Suppressor macrophage treated with lipopolysaccharide for 1 hour (primary cell): ENCODE measurements around the gene MTUS2.

Source experiments
- DNase-seq, 3 donors: peaks; one replicate each; pipeline ENCODE4 v3.0.0-alpha.2; 2020 to 2022

The MTUS2 gene

GRCh38 chr13:29494520-29494919, 674.4 kb downstream of the MTUS2 start:
- DNase-seq: no peak

- DNase-seq: peak; percentile 63 to 66 (median 66)
These were observed 676.1 kb downstream of the MTUS2 start for GRCh38 chr13:29496241-29496712.

- DNase-seq: no peak
These were observed 677.1 kb downstream of the MTUS2 start for GRCh38 chr13:29497137-29497654.

- no peak for DNase-seq
These were observed 678.4 kb downstream of the MTUS2 start for GRCh38 chr13:29498426-29499040.

DNA sequence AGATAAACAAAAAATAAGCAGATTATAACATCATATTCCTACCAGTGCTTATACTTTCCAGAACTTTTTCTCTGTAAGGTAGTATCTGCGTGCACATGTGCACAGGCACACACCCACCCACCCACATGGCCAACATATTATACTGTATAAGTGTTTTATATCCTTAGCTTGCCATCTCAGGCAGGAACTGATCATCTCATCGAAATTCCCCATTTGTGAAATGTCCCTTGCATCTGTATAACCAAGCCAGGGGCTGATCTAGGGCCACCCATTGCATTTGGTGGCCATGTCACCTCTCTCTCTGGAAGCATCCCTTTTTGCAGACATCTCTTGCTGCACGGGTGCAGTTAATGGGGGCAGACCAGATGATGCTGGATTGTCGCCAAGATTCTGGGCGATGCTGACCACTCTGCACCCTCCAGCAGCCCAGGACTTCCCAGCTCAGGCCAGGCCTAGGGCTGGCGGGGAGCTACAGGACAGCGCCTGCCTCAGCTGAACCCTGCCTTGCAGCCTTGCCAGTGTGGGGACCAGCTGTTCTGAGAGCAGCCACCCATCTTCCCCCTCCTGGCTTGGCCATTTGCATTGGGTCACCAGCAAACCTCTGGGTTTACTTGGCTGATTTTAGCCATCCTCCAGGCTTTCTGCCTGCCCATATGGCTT, 679.5 kb downstream of the MTUS2 start:
- peak; percentile 47 to 64 (median 56) for DNase-seq

DNA sequence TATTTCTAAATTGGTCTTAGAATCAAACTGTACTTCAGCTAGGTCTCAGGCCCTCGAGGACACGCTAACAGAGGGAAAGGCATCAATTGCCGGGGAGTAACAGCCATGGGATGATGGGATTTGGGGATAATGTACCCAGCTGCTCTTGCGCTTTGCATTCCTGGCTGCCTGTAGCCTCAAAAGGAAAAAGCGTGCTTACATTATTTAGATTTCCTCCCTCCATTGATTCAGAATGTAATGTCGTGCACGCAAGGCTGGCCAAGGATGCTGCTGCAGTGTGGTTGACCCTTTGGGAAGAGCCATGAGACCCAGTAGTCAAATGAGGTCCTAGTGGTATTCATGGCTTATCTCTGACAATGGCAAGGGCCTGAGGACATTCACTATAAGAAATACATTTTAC, 680.2 kb downstream of the MTUS2 start:
- no peak for DNase-seq

DNA sequence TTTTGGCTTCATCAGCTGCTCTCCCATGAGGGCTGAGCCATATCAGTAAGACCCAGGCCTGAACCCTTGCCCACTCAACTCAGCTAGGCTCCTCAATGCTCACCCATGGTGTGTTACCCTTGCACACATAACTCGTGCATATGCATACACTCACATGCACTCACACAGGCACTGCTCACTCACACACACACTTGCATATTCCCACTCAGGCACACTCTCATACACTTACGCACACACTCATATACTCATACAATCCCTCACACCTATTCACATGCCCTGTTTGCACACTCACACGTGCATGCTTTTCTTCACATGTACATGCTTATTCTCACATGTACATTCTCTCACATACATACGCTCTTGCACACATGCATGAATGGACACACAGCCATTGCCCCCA, 681.5 kb downstream of the MTUS2 start:
- DNase-seq: no peak

DNA sequence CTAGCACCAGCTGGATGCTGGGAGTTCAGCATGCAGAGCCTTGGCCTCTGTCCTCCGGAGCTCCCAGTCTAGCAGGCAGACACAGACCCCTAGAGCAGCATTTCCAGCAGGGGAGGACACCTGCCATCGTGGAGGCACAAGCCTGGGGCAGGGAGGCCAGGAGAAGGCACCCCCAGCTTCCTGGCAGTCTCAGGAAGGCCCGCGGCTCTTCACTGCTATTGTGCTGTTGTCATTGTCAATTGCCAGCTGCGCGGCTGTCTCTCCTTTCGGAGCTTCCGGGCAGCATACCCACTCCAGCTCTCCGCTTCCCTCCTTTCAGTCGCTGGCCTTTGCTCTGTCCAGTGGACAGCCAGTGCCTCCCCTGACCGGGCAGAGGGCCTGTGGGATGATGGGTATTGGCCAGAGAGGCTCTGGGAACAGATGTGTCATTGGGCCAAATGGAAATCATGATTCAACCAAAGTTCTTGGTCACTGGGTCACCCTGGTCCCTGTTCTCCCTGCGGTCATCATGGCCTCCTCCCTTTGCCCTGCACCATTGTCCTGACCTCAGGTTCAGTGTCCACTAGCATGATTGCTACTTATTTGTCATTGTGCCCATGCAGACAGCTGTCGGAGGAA, 682.4 kb downstream of the MTUS2 start:
- no peak for DNase-seq

DNA sequence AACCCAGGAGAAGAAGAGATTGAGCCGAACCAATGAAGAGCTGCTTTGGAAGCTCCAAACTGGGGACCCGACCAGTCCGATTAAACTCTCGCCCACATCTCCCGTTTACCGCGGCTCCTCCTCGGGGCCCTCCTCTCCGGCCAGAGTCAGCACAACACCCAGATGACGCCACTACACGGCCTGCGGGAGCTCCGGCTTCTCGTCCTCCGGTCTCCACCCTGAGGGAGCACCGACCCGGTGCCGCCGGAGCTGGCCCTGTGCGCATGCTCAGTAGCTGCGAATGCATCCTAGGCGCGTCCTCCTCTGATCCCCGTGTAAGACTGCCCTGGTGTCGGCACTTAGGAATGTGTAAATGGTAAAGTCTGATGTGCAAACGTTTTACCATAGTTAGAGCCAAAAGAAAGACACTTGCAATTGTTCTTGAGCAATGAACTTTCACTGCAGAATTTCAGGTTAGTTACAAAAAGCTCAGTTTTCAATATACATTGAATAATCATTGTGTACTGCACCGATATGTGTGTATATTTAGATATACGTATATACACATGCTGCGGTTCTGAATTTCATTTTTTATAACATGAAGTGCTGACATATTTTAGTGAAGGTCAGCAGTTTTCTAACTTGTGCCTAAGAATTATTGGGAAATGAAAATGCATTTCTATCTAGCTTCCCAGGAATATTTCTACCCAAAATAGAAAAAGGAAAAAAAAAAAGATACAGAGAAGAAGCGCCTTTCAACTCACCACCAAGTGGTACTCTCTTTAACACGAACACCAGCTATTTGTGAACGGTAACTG, 683.1 kb downstream of the MTUS2 start:
- peak in 1 of 3 donors; percentile 21 for DNase-seq

GRCh38 chr13:29504691-29505090, 684.6 kb downstream of the MTUS2 start:
- DNase-seq: no peak

DNA sequence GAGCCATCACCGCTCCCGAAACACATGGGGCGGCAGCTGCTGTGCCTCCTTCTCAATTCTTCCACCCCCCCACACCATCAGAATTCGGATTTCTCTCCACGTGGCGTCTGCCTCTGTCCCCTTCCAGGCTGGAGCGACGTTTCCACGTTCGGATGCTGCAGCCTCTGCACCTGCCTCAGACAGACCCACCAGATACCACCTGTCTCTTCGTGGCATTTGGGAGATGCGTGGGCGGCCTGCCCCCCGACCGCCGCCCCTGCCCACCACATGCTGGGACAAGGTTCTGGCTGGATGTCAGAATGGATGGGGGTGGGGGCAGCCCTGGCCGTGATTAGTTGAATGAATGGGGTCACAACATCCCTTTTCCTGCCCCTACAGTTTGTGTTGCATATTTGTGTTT, 685.4 kb downstream of the MTUS2 start:
- no peak for DNase-seq

- no peak for DNase-seq
These were observed 685.8 kb downstream of the MTUS2 start for GRCh38 chr13:29505950-29506349.

GRCh38 chr13:29507356-29507755, 687.2 kb downstream of the MTUS2 start:
- DNase-seq: no peak

DNA sequence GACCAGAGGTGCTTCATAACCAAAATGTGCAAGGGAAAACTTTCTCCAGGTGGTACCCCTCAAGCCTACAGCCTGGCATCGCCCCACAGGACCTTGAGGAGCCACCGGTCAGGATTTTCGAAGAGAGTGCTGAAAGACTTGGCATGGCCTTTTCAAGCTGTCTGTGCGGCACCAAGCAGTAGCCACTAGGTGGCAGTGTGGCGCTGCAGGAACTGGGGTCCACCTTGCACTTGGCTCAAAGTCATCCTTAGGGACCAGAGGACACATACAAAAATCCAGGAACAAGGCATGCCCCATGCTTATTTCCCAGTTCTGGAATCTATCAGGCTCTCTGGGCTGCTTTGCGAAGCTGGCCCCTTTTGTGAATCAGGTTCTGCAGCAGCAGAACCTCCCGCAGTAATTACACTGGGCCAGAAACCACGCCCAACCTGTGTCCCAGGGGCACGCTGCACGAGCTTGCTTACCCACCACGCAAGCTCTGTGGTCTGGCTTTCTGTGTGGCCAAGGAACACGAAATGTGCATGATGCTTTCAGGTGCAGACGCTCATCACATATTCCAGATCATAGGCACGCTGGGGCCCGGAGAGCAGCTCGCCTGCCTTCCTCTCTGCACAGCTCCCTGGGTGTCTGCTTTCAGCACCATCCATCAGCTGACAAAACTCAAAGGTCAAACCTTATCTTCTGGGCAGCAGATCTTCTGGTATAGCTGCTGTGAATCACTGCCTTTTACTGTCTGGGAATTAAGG, 688.2 kb downstream of the MTUS2 start:
- peak; percentile 79 to 89 (median 87) for DNase-seq

DNA sequence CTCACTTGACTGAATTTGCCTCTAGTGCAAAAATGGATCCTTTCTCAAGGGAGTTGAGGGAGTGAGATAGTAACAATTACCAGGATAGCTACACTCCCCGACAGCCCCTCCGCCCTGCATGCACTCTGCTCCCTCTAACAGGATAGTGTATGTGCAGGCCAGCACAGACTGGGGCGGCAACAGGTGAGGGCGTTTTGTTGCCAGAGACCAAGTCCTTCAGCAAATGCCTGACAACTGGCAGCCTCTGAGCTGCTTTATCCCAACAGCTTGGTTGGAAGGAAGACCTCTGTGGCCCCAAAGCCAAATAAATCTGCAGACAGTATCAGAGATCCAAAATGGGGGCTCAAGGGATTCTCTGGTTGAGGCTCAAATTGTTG, 688.7 kb downstream of the MTUS2 start:
- DNase-seq: no peak

DNA sequence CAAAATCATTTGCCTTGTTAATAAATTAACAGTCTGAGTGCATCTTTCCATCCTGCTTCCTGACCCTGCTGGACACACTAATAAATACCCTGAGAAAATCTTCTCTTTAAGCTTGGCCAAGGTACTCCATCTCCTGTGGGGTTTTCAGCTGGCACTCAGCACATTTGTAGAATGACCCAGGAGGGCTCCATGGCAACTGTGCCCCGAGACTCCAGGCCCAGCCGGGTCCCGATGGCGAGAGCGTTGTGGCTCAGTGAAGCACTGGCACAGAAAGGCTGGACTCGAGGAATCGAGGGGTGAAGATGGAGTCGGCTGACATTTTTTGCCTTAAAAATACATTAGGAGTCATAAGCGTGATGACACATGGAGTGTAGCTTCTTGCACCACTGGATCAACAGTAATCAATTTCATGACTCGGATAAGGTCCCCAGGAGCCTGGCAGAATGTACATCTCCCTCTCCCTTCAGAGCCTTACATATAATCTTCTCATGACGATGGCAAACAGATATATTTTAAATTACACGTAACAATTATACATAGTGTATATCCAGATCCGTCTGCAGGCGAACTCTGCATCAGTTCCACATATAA, 690.0 kb downstream of the MTUS2 start:
- peak in 2 of 3 donors; percentile 31 to 32 for DNase-seq

DNA sequence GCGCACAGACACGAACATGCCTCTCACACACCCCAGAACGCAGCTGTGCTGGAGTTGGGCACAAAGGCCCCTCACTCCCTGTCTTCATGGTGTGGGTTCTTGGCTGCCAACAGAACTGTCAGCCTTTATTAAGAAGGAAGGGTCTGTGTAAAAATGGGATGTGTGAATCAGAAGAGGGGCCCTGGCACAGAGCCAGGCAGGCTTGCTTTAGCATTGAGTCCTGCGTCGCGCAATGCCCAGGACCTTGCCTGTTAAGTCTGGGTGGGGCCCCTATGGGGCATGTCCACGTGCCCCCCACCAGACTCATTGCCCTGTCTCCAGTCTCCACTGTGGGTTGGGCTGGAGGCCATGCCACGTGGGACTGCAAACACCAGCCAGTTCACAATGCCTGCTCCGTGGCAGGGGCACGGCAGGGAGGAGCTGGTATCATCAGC, 690.5 kb downstream of the MTUS2 start:
- DNase-seq: no peak

- no peak for DNase-seq
These were observed 691.1 kb downstream of the MTUS2 start for GRCh38 chr13:29511106-29511796.

DNA sequence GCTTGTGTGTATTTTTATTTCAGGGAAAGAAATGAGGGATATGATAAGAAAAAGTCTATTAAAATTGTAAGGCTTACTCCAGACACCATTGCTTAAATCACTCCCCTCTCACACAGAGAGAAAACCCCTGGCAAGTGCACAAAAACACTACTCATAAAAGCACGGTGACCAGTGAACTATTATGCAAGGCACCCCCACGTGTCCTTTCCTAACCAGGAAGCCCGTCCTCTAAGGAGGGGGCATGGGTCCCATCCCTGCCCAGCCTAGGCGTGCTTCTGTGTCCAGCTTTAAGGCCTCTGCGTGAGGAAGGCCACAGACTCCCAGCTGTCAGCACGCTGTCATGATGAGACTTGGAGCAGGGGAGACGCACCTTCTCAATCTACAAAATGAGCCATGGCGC, 691.8 kb downstream of the MTUS2 start:
- DNase-seq: no peak

GRCh38 chr13:29513002-29513980, 693.2 kb downstream of the MTUS2 start:
- DNase-seq: peak; percentile 21 to 52 (median 31)
